IPS DF 19.7 (cell line): ENCODE data around the gene IL1RL2.

ENCODE experiments used
- DNase-seq: peaks from one replicate; pipeline ENCODE4 v3.0.0-alpha.2; 2013; ENCODE audit warnings: low read depth, low spot score

The IL1RL2 gene

DNA sequence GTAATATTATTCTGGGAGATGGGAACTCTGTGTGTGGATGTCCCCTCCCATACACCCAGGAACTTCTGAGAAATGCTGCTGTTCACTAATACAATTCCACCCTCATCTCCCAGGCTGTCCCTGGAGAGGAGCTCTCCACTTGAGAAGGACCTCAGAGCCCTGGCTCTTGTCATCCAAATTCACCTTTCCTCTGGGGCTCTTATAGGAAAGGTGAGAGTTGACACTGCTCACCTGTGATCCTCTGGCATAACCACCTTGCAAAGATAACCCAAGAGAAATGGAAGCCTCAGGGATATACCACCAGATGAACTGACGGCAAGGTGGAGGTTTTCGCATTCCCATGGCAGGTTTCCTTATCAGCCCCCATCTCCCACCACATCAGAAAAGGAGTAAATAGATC, 52.0 kb downstream of the IL1RL2 start:
- no peak for DNase-seq

GRCh38 chr2:102239344-102239743, 52.5 kb downstream of the IL1RL2 start:
- DNase-seq: no peak

DNA sequence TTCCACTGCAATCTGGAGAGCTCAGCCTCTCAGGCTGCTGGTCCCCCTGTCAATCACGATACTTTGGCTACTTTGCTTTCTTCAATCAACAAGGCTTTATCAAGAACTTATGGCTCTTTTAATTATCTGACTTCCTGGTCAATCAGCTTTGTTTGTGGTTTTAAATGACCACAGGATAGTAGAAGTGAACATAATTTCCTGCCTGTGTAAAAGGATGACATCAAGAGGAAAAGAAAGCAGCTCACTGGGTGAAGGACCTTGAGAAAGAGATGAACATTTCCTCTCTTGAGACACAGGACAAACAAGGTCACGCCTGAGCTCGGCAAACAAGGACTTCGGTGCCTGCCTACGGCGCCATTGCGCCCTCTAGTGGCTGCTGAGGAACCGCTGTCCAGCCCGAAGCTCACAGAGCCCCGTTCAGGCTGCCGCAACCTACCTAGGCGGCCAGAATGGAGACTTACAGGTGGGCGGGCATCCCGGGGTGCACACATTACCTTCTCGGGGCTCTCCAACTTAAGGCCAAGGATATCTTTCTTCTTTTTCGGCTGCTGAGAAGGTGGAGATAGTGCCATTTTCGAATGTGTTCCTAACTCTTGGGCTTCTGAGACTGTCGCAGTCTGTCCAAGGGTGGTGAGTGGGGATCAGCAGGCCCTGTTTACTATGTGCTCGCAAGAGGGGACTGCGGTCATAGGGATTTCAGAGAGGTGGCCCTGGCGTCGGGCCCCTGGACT, 54.0 kb downstream of the IL1RL2 start:
- peak; percentile 69 for DNase-seq

- DNase-seq: no peak
Observed at GRCh38 chr2:102241616-102242305, 54.9 kb downstream of the IL1RL2 start.

- no peak for DNase-seq
Observed at GRCh38 chr2:102245266-102246151, 58.7 kb downstream of the IL1RL2 start.

- no peak for DNase-seq
Observed at GRCh38 chr2:102250278-102250821, 63.5 kb downstream of the IL1RL2 start.

DNA sequence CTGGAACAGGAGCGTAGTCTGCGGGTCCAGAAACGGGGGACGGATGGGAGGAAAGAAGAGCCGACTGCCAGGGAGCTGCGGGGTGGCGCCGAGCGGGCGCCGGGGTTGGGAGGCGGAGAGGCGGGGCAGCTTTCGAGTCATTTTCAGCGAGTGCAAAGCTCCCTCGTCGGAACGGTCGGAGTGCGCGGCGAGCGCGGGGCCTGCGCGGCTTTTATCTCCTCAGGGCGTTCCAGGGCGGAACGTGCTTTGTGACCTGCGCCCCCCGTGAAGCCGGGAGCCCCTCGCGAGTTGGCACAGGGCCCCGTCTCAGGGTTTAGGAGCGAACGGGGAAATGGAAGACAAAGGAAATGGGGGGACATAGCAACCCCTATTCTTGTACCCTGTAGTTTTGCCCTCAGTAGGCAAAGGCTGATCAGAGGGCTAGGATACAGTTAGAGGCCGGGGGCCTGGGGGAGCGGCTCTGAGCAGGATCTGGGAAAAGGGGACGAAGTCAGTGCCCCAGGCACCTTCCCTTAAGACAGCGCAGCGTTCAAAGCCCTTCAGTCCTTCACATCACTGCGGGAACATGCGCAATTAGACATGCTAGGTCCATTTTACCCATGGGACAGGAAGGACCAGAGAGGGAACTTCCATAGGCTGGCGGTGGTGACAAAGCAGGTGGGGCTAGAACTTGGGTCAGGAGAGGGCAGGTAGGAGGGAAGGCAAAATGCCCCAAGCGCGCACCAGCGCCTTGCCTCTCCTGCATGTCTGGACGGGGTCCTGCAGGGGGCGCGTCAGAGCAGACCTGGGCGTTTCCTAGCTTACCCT, 64.4 kb downstream of the IL1RL2 start:
- no peak for DNase-seq

- DNase-seq: no peak
Observed at GRCh38 chr2:102251849-102252203, 65.0 kb downstream of the IL1RL2 start.

DNA sequence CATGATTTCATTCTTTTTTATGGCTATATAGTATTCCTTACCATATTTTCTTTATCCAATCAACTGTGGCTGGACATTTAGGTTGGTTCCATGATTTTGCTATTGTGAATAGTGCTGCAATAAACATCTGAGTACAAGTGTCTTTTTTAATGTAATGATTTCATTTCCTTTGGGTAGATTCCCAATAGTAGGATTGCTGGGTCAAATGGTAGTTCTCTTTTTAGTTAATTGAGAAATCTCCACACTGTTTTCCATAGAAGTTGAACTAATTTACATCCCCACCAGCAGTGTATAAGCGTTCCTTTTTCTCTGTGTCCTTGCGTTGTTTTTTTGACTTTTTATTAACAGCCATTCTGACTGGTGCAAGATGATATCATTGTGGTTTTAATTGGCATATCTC, 65.4 kb downstream of the IL1RL2 start:
- no peak for DNase-seq

GRCh38 chr2:102253140-102253752, 66.4 kb downstream of the IL1RL2 start:
- DNase-seq: no peak

GRCh38 chr2:102253753-102254150, 66.9 kb downstream of the IL1RL2 start:
- DNase-seq: no peak

DNA sequence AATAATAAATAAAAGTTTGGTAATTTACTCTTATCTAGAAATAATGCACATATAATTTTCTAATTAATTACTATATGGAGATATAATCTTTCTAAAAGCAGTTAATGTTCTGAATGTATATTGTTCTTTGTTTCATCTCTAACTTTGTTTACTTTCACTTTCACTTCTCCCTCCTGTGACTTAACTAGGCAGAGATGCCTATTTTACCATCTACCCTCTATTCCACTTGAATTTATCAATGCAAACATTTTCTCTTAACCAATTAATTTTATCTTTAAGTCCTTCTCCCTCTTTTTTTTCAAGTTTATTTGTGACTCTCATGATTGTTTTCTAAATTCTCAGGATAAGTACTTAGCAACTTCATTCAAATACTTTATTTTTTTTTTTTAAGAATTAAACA, 69.5 kb downstream of the IL1RL2 start:
- no peak for DNase-seq

DNA sequence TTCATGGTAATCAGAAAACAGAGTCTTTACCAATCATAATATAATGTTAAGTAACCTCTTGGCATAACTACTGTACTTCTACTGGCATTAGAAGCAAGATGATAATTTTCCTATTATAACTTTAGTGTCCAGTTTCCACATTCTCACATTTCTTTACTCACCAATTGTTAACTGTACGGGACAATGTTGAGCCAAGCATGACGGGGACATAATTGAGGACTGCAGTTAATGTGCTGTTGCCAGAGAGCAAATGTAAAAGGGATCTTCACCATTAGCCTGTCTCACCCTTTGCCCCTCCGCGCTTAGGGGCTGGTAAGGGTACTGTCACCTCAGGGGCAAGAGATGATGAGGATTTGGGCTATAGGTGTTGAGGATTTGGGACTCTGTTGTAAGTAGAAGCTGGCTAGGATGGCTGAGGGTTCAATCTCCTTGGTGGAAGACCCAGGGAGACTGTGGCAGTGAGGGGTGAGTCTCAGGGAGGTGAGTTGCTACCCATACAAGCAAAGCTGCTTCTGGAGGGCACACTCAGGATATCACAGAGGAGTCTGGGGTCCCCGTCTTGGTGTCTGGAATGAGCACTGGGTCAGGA, 70.1 kb downstream of the IL1RL2 start:
- DNase-seq: no peak

- DNase-seq: no peak
Observed at GRCh38 chr2:102258025-102258385, 71.2 kb downstream of the IL1RL2 start.

GRCh38 chr2:102258386-102259074, 71.7 kb downstream of the IL1RL2 start:
- DNase-seq: no peak

DNA sequence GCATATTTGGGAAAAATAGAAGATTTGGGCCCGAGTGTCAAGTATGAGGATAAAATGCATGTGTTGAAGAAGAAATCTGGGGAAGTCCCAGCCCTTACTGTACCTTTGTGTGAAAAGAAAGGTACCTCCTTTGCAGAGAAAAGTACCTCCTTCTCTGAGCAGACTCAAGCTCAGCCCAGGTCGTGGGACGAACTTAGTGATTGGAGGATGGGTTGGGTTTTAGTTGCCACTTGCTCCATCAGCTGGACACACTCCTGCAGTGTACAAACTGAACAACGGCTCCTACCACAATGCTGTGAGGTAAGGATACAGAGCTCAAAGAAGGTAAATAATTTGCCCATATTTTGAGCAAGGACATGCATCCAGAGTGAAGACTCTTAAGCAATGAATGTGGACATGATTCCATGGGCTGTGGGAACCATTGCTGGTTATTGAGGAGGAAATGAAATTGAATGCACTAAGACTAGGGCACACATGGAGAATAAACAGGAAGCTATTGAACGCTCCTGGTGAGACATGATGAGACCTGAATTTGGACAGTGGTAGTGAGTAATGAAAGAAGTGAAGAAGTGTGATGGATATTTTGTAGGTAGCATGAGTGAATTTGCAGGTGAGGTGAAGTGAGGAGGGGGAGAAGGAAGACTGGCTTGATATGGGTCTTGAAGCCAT, 74.8 kb downstream of the IL1RL2 start:
- no peak for DNase-seq

DNA sequence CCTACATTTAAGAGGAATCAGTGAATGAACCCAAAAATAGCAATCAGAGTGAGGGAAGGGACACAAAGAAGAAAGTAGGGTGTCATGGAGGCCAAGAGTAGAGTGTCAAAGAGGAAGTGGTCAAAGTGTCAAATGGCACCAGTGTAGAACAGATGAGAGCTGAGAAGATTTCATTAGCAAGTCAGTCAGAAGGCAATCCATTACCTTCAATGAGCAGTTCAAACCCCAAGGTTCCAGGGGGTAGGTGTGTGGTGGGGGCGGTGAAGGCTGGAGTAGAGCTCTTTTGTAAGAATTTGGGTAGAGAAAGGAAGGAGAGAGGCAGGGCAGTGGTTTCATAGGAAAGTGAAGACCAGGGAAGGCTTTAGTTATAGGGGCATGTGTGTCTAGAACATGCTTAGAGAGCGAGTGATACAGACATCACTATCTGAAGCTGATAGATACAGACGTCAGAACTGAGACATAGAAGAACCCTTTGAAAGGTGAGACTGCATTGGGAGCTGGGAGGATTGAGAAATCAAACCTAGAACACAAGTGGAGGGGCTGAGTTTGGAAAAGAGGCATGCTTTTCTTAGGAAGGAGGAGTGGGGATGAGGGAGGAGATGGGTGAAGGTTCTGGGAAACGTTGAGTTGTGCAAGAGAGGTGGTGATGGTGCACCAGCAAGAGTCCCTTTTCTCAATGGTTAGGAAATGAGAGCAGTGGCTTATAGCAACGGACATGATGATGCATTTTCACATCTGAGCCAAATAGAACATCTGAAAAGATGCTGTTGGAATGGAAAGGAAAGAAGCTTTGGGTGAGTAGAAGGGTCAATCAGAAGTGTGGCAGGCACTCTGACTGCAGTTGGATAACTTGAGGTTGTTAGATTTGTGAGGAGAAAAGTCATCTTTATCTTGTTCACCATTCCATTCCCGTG, 75.7 kb downstream of the IL1RL2 start:
- no peak for DNase-seq

- DNase-seq: no peak
Observed at GRCh38 chr2:102264952-102265351, 78.1 kb downstream of the IL1RL2 start.
